KMS-11 (cell line): ENCODE results near the gene RPS19.

Experiments used
- H2AFZ ChIP-seq: fragments of 200-600 bp; sonication (generic); 2 replicates; pipeline ENCODE4 v1.6.1; 2016; ENCODE audit warnings: antibody characterized with exemption, mixed run types, low read depth
- H3K27ac ChIP-seq: fragments of 200-600 bp; sonication (generic); 2 replicates; pipeline ENCODE4 v1.6.1; 2016; ENCODE audit warnings: mild to moderate bottlenecking, mixed run types
- H3K27me3 ChIP-seq: fragments of 200-600 bp; sonication (generic); 2 replicates; pipeline ENCODE4 v1.6.1; 2017; ENCODE audit warnings: mild to moderate bottlenecking, low read depth, mixed run types, moderate library complexity; ENCODE audit not compliant: insufficient read depth
- H3K36me3 ChIP-seq: fragments of 200-600 bp; sonication (generic); 2 replicates; pipeline ENCODE4 v1.6.1; 2017; ENCODE audit warnings: mild to moderate bottlenecking, mixed run types; ENCODE audit not compliant: insufficient read depth
- H3K4me1 ChIP-seq: fragments of 200-600 bp; sonication (generic); 2 replicates; pipeline ENCODE4 v1.6.1; 2016; ENCODE audit warnings: mild to moderate bottlenecking, low read depth, mixed run types; ENCODE audit not compliant: poor library complexity, severe bottlenecking
- H3K4me2 ChIP-seq: fragments of 200-600 bp; sonication (generic); 2 replicates; pipeline ENCODE4 v1.7.0; 2016; ENCODE audit warnings: mild to moderate bottlenecking, mixed run types
- H3K4me3 ChIP-seq: fragments of 200-600 bp; sonication (generic); IDR thresholded peaks from 2 replicates; pipeline ENCODE4 v1.6.1; 2017; ENCODE audit warnings: low read depth, low read length, mixed read lengths; ENCODE audit not compliant: insufficient read depth
- H3K79me2 ChIP-seq: fragments of 200-600 bp; sonication (generic); 2 replicates; pipeline ENCODE4 v1.6.1; 2016; ENCODE audit warnings: low read depth, mixed run types; ENCODE audit not compliant: insufficient read depth
- H3K9ac ChIP-seq: fragments of 200-600 bp; sonication (generic); 2 replicates; pipeline ENCODE4 v1.6.1; 2016; ENCODE audit warnings: mild to moderate bottlenecking, mixed run types
- H4K20me1 ChIP-seq: fragments of 200-600 bp; sonication (generic); 2 replicates; pipeline ENCODE4 v1.6.1; 2016; ENCODE audit warnings: mild to moderate bottlenecking, mixed run types; ENCODE audit not compliant: insufficient read depth
- TF ChIP-seq, protein P1 (sequence below): fragments of 200-600 bp; sonication (generic); conservative IDR thresholded peaks from 2 replicates; pipeline ENCODE4 v1.6.1; 2017; ENCODE audit warnings: low read depth, mild to moderate bottlenecking, antibody characterized with exemption, low read length, moderate library complexity, mixed read lengths

Gene RPS19

GRCh38 chr19:41845001-41845050, 15.2 kb upstream of the RPS19 start, which contains the start of gene DMRTC2:
Gene DMRTC2 (plus strand): TSS chr19:41845042. CDS start chr19:41847429, 2,387 bp downstream.
- Histone ChIP-seq H3K4me3 (no peak within 1 kb of the TSS), H3K27ac (no peak within 1 kb of the TSS), H3K79me2 (no peaks in the 10 kb centered on the region), H3K27me3 (peaks cover 60% of the 10 kb centered on the region), H3K4me2 (no peak within 1 kb of the TSS), H3K9ac (no peak within 1 kb of the TSS), H3K4me1 (no peaks in the 10 kb centered on the region), H4K20me1 (no peaks in the 10 kb centered on the region), H3K36me3 (no peaks in the 10 kb centered on the region), H2AFZ (no peak within 1 kb of the TSS)
- TF ChIP-seq, protein P1, sequence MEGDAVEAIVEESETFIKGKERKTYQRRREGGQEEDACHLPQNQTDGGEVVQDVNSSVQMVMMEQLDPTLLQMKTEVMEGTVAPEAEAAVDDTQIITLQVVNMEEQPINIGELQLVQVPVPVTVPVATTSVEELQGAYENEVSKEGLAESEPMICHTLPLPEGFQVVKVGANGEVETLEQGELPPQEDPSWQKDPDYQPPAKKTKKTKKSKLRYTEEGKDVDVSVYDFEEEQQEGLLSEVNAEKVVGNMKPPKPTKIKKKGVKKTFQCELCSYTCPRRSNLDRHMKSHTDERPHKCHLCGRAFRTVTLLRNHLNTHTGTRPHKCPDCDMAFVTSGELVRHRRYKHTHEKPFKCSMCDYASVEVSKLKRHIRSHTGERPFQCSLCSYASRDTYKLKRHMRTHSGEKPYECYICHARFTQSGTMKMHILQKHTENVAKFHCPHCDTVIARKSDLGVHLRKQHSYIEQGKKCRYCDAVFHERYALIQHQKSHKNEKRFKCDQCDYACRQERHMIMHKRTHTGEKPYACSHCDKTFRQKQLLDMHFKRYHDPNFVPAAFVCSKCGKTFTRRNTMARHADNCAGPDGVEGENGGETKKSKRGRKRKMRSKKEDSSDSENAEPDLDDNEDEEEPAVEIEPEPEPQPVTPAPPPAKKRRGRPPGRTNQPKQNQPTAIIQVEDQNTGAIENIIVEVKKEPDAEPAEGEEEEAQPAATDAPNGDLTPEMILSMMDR = no peak

DNA sequence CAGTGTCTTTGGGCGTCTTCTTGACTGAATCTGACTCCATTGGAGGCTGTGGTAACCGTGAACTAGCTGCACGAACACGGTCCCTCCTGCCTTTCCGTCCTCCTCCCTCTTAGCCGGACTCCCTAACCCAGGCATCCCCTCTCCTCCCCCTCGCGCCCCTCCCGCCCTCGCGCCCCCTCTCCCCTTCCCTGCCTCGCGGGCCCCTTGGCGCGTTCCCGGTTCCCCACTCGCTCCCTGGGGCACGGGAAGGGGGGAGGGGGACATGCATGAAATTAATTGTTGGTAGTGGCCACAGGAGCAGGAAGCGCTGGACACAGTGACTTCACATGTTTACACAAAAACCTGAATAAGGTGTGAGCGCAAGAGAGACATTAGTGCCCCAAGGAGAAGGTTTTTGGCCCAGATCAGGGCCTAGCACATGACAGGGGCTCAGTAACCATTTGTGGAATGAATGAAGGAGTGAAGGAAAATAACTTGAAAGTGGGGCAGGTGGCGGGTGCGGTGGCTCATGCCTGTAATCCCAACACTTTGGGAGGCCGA, 14.9 kb upstream of the RPS19 start:
- Histone ChIP-seq H3K36me3 (no peaks in the 10 kb centered on the region), H3K27me3 (peaks cover 60% of the 10 kb centered on the region), H3K4me2 (no peak overlapping the region), H3K79me2 (no peaks in the 10 kb centered on the region), H3K4me1 (no peaks in the 10 kb centered on the region), H3K4me3 (no peak overlapping the region), H3K9ac (no peak overlapping the region), H3K27ac (no peak overlapping the region), H4K20me1 (no peaks in the 10 kb centered on the region), H2AFZ (no peak overlapping the region)
- TF ChIP-seq, protein P1 = no peak

DNA sequence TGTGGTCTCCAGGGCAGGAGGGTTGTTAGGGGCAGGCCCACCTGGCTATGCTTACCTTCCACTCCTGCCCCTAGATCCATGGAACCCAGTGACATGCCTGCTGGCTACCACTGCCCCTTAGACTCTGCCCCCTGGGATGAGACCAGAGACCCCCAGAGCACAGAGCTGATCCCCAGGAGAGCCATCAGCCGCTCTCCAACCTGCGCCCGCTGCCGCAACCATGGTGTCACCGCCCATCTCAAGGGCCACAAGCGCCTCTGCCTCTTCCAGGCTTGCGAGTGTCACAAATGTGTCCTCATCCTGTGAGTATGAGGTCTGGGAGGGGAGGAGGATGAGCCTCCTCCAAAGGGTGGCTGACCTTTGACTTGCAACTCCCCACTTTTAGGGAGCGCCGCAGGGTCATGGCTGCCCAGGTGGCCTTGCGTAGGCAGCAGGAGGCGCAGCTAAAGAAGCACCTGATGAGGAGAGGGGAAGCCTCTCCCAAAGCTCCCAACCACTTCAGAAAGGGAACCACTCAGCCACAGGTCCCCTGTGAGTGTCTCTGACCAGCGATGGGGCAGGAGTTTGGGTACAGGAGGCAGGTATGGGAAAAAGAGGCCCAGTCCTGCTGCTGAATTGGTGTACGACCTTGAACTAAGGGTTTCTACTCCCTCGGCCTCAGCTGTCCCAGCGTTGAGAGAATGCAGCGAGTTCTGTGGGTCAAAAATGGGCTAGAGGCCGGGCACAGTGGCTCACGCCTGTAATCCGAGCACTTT, 12.5 kb upstream of the RPS19 start:
- Histone ChIP-seq H3K27me3 (peaks cover 74% of the 10 kb centered on the region), H2AFZ (no peak overlapping the region), H3K4me2 (no peak overlapping the region), H3K27ac (no peak overlapping the region), H3K36me3 (no peaks in the 10 kb centered on the region), H3K79me2 (no peaks in the 10 kb centered on the region), H3K9ac (no peak overlapping the region), H3K4me1 (no peaks in the 10 kb centered on the region), H3K4me3 (no peak overlapping the region), H4K20me1 (no peaks in the 10 kb centered on the region)
- TF ChIP-seq, protein P1 = no peak

DNA sequence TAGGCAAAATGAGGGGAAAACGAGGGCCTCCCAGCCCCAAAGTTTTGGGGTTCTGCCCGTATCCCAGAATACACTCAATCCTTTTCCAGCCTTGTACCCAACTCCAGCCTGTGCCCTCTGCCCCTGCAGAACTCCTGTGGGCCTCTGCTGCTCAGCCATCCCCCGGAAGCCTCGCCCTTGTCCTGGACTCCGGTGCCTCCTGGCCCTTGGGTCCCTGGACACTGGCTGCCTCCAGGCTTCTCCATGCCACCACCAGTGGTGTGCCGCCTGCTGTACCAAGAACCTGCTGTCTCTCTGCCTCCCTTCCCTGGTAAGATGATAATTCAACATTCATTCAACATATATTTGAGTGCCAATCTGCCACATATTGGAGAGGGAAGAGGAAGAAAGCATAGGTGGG, 11.4 kb upstream of the RPS19 start:
- Histone ChIP-seq H3K4me3 (no peak overlapping the region), H3K27ac (no peak overlapping the region), H3K4me1 (no peaks in the 10 kb centered on the region), H3K36me3 (no peaks in the 10 kb centered on the region), H3K79me2 (no peaks in the 10 kb centered on the region), H4K20me1 (no peaks in the 10 kb centered on the region), H3K27me3 (peaks cover 82% of the 10 kb centered on the region), H3K9ac (no peak overlapping the region), H3K4me2 (no peak overlapping the region), H2AFZ (no peak overlapping the region)
- TF ChIP-seq, protein P1 = no peak
